Osteoblast (primary cell): ENCODE measurements around the gene CD7. TPM values are rescaled to one million over a fixed set of nuclear protein-coding genes. Genes with fewer than 3 reads are reported as not detected.

Experiments used
- DNase-seq: peaks from one replicate; pipeline ENCODE4 v3.0.0; 2011; ENCODE audit warnings: low spot score, mixed read lengths; ENCODE audit not compliant: insufficient read length; ENCODE audit errors: missing footprints
- H2AFZ ChIP-seq: 2 replicates; pipeline ENCODE4 v1.6.0; 2011; ENCODE audit warnings: mild to moderate bottlenecking, low read length
- H3K27ac ChIP-seq: 2 replicates; pipeline ENCODE4 v1.5.1; 2011; ENCODE audit warnings: mild to moderate bottlenecking, low read depth, low read length, moderate library complexity
- H3K27me3 ChIP-seq: 2 replicates; pipeline ENCODE4 v1.6.0; 2012; ENCODE audit warnings: mild to moderate bottlenecking, control low read depth, inconsistent platforms, low read length, moderate library complexity; ENCODE audit not compliant: insufficient read depth
- H3K36me3 ChIP-seq: 2 replicates; pipeline ENCODE4 v1.5.1; 2011; ENCODE audit warnings: mild to moderate bottlenecking, low read length, control low read depth, moderate library complexity; ENCODE audit not compliant: insufficient read depth
- H3K4me1 ChIP-seq: 2 replicates; pipeline ENCODE4 v1.5.1; 2011; ENCODE audit warnings: mild to moderate bottlenecking, low read length, control low read depth, moderate library complexity; ENCODE audit not compliant: insufficient read depth
- H3K4me2 ChIP-seq: 2 replicates; pipeline ENCODE4 v1.6.0; 2011; ENCODE audit warnings: mild to moderate bottlenecking, low read length; ENCODE audit not compliant: insufficient read depth
- H3K4me3 ChIP-seq: fragments of 200-600 bp; sonication (generic); 3 replicates; pipeline ENCODE4 v1.5.1; 2012; ENCODE audit warnings: mild to moderate bottlenecking, low read length, inconsistent platforms; ENCODE audit not compliant: insufficient read depth
- H3K79me2 ChIP-seq: 2 replicates; pipeline ENCODE4 v1.6.0; 2012; ENCODE audit warnings: mild to moderate bottlenecking, low read length, control low read depth, inconsistent platforms; ENCODE audit not compliant: insufficient read depth
- H3K9me3 ChIP-seq: 2 replicates; pipeline ENCODE4 v1.5.1; 2011; ENCODE audit warnings: low read depth, low read length, control low read depth
- H4K20me1 ChIP-seq: 2 replicates; pipeline ENCODE4 v1.6.0; 2012; ENCODE audit warnings: mild to moderate bottlenecking, low read length, control low read depth; ENCODE audit not compliant: insufficient read depth
- total RNA-seq: library from RNA; depleted of rRNA; stranded (reverse); fragments of >200 nt; gene quantifications from 2 replicates; pipeline ENCODE4 v1.2.3, GENCODE V29; 2012
- TF ChIP-seq, protein P1 (sequence below): IDR thresholded peaks from 2 replicates; pipeline ENCODE4 v1.5.1; 2011; ENCODE audit warnings: mild to moderate bottlenecking, low read depth, low read length, moderate library complexity; ENCODE audit errors: extremely low read depth

The CD7 gene
- total RNA-seq, 1 donor, result not detected

- no peaks in the 10 kb centered on the region for H3K27me3 ChIP-seq
- peak; percentile 49 for DNase-seq
Observed at GRCh38 chr17:82287013-82287867, 30.2 kb downstream of the CD7 start.

DNA sequence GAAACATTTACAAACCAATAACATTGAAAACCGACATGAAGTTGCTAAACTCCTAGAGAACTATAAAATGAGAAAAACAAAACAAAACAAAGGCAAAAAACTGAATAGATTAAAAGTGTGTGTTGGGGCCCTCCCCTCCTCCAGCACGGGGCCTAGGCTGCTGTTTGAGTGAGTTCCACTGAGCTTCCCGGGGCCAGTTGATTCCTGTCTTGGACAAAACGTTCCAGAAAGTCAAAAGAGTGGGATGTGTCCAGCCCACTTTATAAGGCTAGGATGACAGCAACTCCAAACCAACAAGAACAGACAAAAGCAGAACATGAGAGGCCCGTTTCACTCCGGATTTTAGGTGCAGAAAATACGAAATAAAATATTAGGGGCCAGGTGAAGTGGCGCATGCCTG lies 32.3 kb downstream of the CD7 start:
- Histone ChIP-seq H3K79me2 (no peaks in the 10 kb centered on the region), H3K36me3 (no peaks in the 10 kb centered on the region), H3K9me3 (no peaks in the 10 kb centered on the region), H3K4me1 (peaks cover 32% of the 10 kb centered on the region), H4K20me1 (no peaks in the 10 kb centered on the region), H3K4me3 (no peak overlapping the region), H3K27me3 (no peaks in the 10 kb centered on the region), H3K4me2 (no peak overlapping the region), H3K27ac (no peak overlapping the region), H2AFZ (peak overlapping the region; percentile 63)
- TF ChIP-seq, protein P1, sequence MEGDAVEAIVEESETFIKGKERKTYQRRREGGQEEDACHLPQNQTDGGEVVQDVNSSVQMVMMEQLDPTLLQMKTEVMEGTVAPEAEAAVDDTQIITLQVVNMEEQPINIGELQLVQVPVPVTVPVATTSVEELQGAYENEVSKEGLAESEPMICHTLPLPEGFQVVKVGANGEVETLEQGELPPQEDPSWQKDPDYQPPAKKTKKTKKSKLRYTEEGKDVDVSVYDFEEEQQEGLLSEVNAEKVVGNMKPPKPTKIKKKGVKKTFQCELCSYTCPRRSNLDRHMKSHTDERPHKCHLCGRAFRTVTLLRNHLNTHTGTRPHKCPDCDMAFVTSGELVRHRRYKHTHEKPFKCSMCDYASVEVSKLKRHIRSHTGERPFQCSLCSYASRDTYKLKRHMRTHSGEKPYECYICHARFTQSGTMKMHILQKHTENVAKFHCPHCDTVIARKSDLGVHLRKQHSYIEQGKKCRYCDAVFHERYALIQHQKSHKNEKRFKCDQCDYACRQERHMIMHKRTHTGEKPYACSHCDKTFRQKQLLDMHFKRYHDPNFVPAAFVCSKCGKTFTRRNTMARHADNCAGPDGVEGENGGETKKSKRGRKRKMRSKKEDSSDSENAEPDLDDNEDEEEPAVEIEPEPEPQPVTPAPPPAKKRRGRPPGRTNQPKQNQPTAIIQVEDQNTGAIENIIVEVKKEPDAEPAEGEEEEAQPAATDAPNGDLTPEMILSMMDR, result no peak
- DNase-seq, result no peak

More at GRCh38 chr17:82287013-82287867, 30.2 kb downstream of the CD7 start:
- H3K4me2 ChIP-seq, result no peak overlapping the region
- no peaks in the 10 kb centered on the region for H3K36me3 ChIP-seq
- TF ChIP-seq, protein P1, result no peak
- H4K20me1 ChIP-seq, result no peaks in the 10 kb centered on the region
- H2AFZ ChIP-seq, result no peak overlapping the region
- H3K79me2 ChIP-seq, result no peaks in the 10 kb centered on the region
- H3K4me3 ChIP-seq, result no peak overlapping the region
- no peak overlapping the region for H3K27ac ChIP-seq
- H3K9me3 ChIP-seq, result no peaks in the 10 kb centered on the region
- peaks cover 26% of the 10 kb centered on the region for H3K4me1 ChIP-seq

- TF ChIP-seq, protein P1, result no peak
- H3K27ac ChIP-seq, result no peak overlapping the region
- no peak overlapping the region for H2AFZ ChIP-seq
- peak overlapping the region; percentile 32 for H3K4me2 ChIP-seq
- no peak overlapping the region for H3K4me3 ChIP-seq
- no peaks in the 10 kb centered on the region for H4K20me1 ChIP-seq
- H3K4me1 ChIP-seq, result peaks cover 26% of the 10 kb centered on the region
- H3K9me3 ChIP-seq, result no peaks in the 10 kb centered on the region
- H3K79me2 ChIP-seq, result no peaks in the 10 kb centered on the region
- peak; percentile 97 for DNase-seq
- no peaks in the 10 kb centered on the region for H3K36me3 ChIP-seq
- no peaks in the 10 kb centered on the region for H3K27me3 ChIP-seq
Observed at GRCh38 chr17:82283208-82283749, 34.1 kb downstream of the CD7 start.
